WTC11 (cell line): Measurements from ENCODE around the gene NPAS3. TPM values are rescaled to one million over a fixed set of nuclear protein-coding genes. Genes with fewer than 3 reads are reported as not detected.

Experiments
- ATAC-seq: fragments of 200-7000 bp; cut with Tn5 transposase; 2 replicates; pipeline ENCODE4 v1.10.0; 2021; ENCODE audit warnings: mild to moderate bottlenecking, moderate library complexity
- CTCF ChIA-PET: fragments of 300-600 bp; sonication (Branson Sonifier 250); formaldehyde crosslinking; loops from one replicate; lab custom pipeline; 2021; ENCODE audit warnings: antibody characterized with exemption; lab: Charles Lee
- POLR2A ChIA-PET: fragments of 350-600 bp; sonication (Branson Sonifier 250); formaldehyde crosslinking; loops from one replicate; lab custom pipeline; 2021; ENCODE audit warnings: antibody characterized with exemption; lab: Charles Lee
- DNase-seq: peaks from one replicate; pipeline ENCODE4 v3.0.0; 2021; ENCODE audit warnings: low spot score
- H3K27ac Mint-ChIP-seq: 2 replicates; pipeline ENCODE4 v1.8.0; 2021; ENCODE audit warnings: mixed read lengths
- H3K27me3 Mint-ChIP-seq: 2 replicates; pipeline ENCODE4 v1.8.0; 2021; ENCODE audit warnings: low read depth, mild to moderate bottlenecking, moderate library complexity, mixed read lengths
- H3K36me3 Mint-ChIP-seq: 2 replicates; pipeline ENCODE4 v1.8.0; 2021; ENCODE audit warnings: mixed read lengths
- H3K4me1 Mint-ChIP-seq: 2 replicates; pipeline ENCODE4 v1.8.0; 2022; ENCODE audit warnings: mixed read lengths
- H3K4me3 Mint-ChIP-seq: 2 replicates; pipeline ENCODE4 v1.8.0; 2021; ENCODE audit warnings: mild to moderate bottlenecking, moderate library complexity, mixed read lengths
- H3K9me3 Mint-ChIP-seq: 2 replicates; pipeline ENCODE4 v1.8.0; 2021; ENCODE audit warnings: mixed read lengths
- AFF4 ChIP-seq: sonication (generic); formaldehyde crosslinking; IDR thresholded peaks from 2 replicates; pipeline ENCODE4 v1.8.1; 2023; ENCODE audit warnings: mild to moderate bottlenecking, missing genetic modification reagents, borderline replicate concordance
- CREB1 ChIP-seq: sonication (generic); formaldehyde crosslinking; IDR thresholded peaks from 2 replicates; pipeline ENCODE4 v1.8.0; 2023; ENCODE audit warnings: mild to moderate bottlenecking, missing genetic modification reagents
- E2F1 ChIP-seq: sonication (generic); formaldehyde crosslinking; IDR thresholded peaks from 2 replicates; pipeline ENCODE4 v1.8.0; 2022; ENCODE audit warnings: mild to moderate bottlenecking, missing genetic modification reagents
- HMGXB4 ChIP-seq: sonication (generic); formaldehyde crosslinking; IDR thresholded peaks from 2 replicates; pipeline ENCODE4 v1.8.1; 2023; ENCODE audit warnings: mild to moderate bottlenecking, moderate library complexity, missing genetic modification reagents
- IRF1 ChIP-seq: sonication (generic); formaldehyde crosslinking; IDR thresholded peaks from 2 replicates; pipeline ENCODE4 v1.8.0; 2023; ENCODE audit warnings: missing genetic modification reagents
- NR3C1 ChIP-seq: sonication (generic); formaldehyde crosslinking; conservative IDR thresholded peaks from 2 replicates; pipeline ENCODE4 v1.8.1; 2023; ENCODE audit warnings: low read depth, mild to moderate bottlenecking, missing genetic modification reagents
- PRDM15 ChIP-seq: sonication (generic); formaldehyde crosslinking; IDR thresholded peaks from 2 replicates; pipeline ENCODE4 v1.8.0; 2022; ENCODE audit warnings: missing genetic modification reagents
- PREB ChIP-seq: sonication (generic); formaldehyde crosslinking; IDR thresholded peaks from 2 replicates; pipeline ENCODE4 v1.8.1; 2022; ENCODE audit warnings: mild to moderate bottlenecking, missing genetic modification reagents, moderate library complexity, borderline replicate concordance
- PRRX2 ChIP-seq: fragments of 250-450 bp; sonication (Bioruptor Pico); IDR thresholded peaks from 2 replicates; pipeline ENCODE4 v1.8.0; 2021; ENCODE audit warnings: mild to moderate bottlenecking
- TP53 ChIP-seq: sonication (generic); formaldehyde crosslinking; IDR thresholded peaks from 2 replicates; pipeline ENCODE4 v1.8.1; 2023; ENCODE audit warnings: mild to moderate bottlenecking, missing genetic modification reagents
- USF1 ChIP-seq: sonication (generic); formaldehyde crosslinking; IDR thresholded peaks from 2 replicates; pipeline ENCODE4 v1.8.0; 2022; ENCODE audit warnings: mild to moderate bottlenecking, missing genetic modification reagents
- USF2 ChIP-seq: sonication (generic); formaldehyde crosslinking; IDR thresholded peaks from 2 replicates; pipeline ENCODE4 v1.8.1; 2023; ENCODE audit warnings: mild to moderate bottlenecking, missing genetic modification reagents, moderate library complexity
- ZNF121 ChIP-seq: sonication (generic); formaldehyde crosslinking; IDR thresholded peaks from 2 replicates; pipeline ENCODE4 v1.8.0; 2023; ENCODE audit warnings: missing genetic modification reagents
- ZNF219 ChIP-seq: sonication (generic); formaldehyde crosslinking; IDR thresholded peaks from 2 replicates; pipeline ENCODE4 v1.8.0; 2023; ENCODE audit warnings: missing genetic modification reagents, mild to moderate bottlenecking, borderline replicate concordance
- ZNF232 ChIP-seq: sonication (generic); formaldehyde crosslinking; IDR thresholded peaks from 2 replicates; pipeline ENCODE4 v1.8.0; 2022; ENCODE audit warnings: mild to moderate bottlenecking, missing genetic modification reagents
- ZNF416 ChIP-seq: fragments of 250-450 bp; sonication (Bioruptor Pico); IDR thresholded peaks from 2 replicates; pipeline ENCODE4 v1.9.0; 2021; ENCODE audit warnings: mild to moderate bottlenecking, inconsistent platforms
- ZNF512 ChIP-seq: sonication (generic); formaldehyde crosslinking; IDR thresholded peaks from 2 replicates; pipeline ENCODE4 v1.8.1; 2022; ENCODE audit warnings: missing genetic modification reagents, borderline replicate concordance
- ZSCAN18 ChIP-seq: fragments of 250-450 bp; sonication (Bioruptor Pico); IDR thresholded peaks from 2 replicates; pipeline ENCODE4 v2.1.2; 2022; ENCODE audit warnings: mild to moderate bottlenecking, moderate library complexity
- total RNA-seq: library from RNA; stranded (reverse); gene quantifications from 3 replicates; pipeline ENCODE4 v1.2.3, GENCODE V29; 2021

NPAS3 gene
- total RNA-seq, 1 experiment from 2014 or later, result 3.2 TPM

- DNase-seq (no peak), ATAC-seq (no peak)
- Mint-ChIP-seq H3K4me1 (peaks cover 27% of the 10 kb centered on the region), H3K4me3 (no peak overlapping the region), H3K27me3 (no peaks in the 10 kb centered on the region), H3K9me3 (peaks cover 7% of the 10 kb centered on the region), H3K36me3 (no peaks in the 10 kb centered on the region), H3K27ac (no peak overlapping the region)
- ChIA-PET CTCF (no interaction called here), POLR2A (no interaction called here)
- TF ChIP-seq HMGXB4 (CRISPR knock-in tag) (no peak), ZSCAN18 (CRISPR knock-in tag) (no peak), PRRX2 (no peak), ZNF232 (no peak), USF2 (CRISPR knock-in tag) (no peak), IRF1 (CRISPR knock-in tag) (no peak), ZNF416 (no peak), NR3C1 (CRISPR knock-in tag) (no peak), TP53 (CRISPR knock-in tag) (no peak), USF1 (no peak), CREB1 (CRISPR knock-in tag) (no peak), PREB (no peak), AFF4 (no peak), ZNF512 (CRISPR knock-in tag) (no peak), ZNF121 (CRISPR knock-in tag) (no peak), PRDM15 (CRISPR knock-in tag) (no peak), ZNF219 (CRISPR knock-in tag) (no peak), E2F1 (no peak)
Measured at GRCh38 chr14:33609582-33609981, 670.9 kb downstream of the NPAS3 start.
